C4-2B (cell line): ENCODE measurements around the gene NELFB.

Experiments
- ZFX ChIP-seq: fragments of 450-650 bp; IDR thresholded peaks from 2 replicates; pipeline ENCODE4 v1.6.1; 2017
- TF ChIP-seq, protein P1 (sequence below): fragments of 450-650 bp; conservative IDR thresholded peaks from 2 replicates; pipeline ENCODE4 v1.5.1; 2017; ENCODE audit warnings: mild to moderate bottlenecking

DNA sequence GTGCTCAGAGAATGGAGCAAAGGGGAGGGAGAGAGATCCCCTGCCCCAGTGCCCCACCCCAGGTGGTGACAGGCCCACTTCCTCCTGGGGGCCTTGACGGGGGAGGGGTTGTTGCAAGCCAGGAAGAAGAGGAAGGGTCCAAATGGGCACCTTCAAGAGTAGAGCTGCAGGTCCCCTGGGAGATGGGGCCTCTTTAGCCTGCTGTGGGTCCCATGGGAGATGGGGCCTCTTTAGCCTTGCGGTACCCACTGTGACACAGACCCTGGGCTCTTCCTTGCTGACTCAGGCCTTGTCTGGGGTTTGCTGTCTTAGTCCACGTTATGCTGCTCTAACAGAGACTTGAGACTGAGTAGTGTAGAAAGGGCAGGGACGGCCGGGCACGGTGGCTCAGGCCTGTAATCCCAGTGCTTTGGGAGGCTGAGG, 12.8 kb downstream of the NELFB start:
- TF ChIP-seq, protein P1, sequence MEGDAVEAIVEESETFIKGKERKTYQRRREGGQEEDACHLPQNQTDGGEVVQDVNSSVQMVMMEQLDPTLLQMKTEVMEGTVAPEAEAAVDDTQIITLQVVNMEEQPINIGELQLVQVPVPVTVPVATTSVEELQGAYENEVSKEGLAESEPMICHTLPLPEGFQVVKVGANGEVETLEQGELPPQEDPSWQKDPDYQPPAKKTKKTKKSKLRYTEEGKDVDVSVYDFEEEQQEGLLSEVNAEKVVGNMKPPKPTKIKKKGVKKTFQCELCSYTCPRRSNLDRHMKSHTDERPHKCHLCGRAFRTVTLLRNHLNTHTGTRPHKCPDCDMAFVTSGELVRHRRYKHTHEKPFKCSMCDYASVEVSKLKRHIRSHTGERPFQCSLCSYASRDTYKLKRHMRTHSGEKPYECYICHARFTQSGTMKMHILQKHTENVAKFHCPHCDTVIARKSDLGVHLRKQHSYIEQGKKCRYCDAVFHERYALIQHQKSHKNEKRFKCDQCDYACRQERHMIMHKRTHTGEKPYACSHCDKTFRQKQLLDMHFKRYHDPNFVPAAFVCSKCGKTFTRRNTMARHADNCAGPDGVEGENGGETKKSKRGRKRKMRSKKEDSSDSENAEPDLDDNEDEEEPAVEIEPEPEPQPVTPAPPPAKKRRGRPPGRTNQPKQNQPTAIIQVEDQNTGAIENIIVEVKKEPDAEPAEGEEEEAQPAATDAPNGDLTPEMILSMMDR: no peak
- no peak for TF ChIP-seq ZFX
